SK-N-SH treated with all-trans-retinoic acid at 6 μM for 48 hours (cell line): ENCODE data around the gene PDCD7.

Experiments used
- ARNTL ChIP-seq: fragments of 450-650 bp; formaldehyde crosslinking; IDR thresholded peaks from 2 replicates; pipeline ENCODE4 v1.5.0; 2020; ENCODE audit warnings: low read depth, mild to moderate bottlenecking, moderate library complexity, borderline replicate concordance
- CREB5 ChIP-seq: fragments of 250-450 bp; sonication (Bioruptor Pico); IDR thresholded peaks from 2 replicates; pipeline ENCODE4 v1.5.1; 2020; ENCODE audit warnings: low read depth, mild to moderate bottlenecking, moderate library complexity
- ESRRG ChIP-seq: fragments of 250-450 bp; sonication (Bioruptor Pico); IDR thresholded peaks from 2 replicates; pipeline ENCODE4 v1.6.1; 2021; ENCODE audit warnings: mild to moderate bottlenecking
- PPARA ChIP-seq: fragments of 250-450 bp; sonication (Bioruptor Pico); IDR thresholded peaks from 2 replicates; pipeline ENCODE4 v1.5.0; 2020; ENCODE audit warnings: mild to moderate bottlenecking, borderline replicate concordance
- RARB ChIP-seq: fragments of 250-450 bp; sonication (Bioruptor Pico); IDR thresholded peaks from 2 replicates; pipeline ENCODE4 v1.8.0; 2021; ENCODE audit warnings: mild to moderate bottlenecking, moderate library complexity

GRCh38 chr15:65077291-65077980 lies 56.2 kb downstream of the PDCD7 start:
- TF ChIP-seq CREB5 (CRISPR knock-in tag) = no peak
- no peak for TF ChIP-seq ESRRG (CRISPR knock-in tag)
- no peak for TF ChIP-seq RARB (CRISPR knock-in tag)
- TF ChIP-seq ARNTL (CRISPR knock-in tag) = no peak
- TF ChIP-seq PPARA = no peak
